GM18519 (cell line): ENCODE data around the gene RGS2.
A peak's percentile ranks its signal among the peaks of the same experiment; 100 is the strongest.

Experiments
- ATAC-seq: cut with Tn5 transposase; IDR thresholded peaks from one replicate; pipeline ENCODE4 v1.9.1; 2021; ENCODE audit warnings: mild to moderate bottlenecking, moderate library complexity; ENCODE audit not compliant: unreplicated experiment, low FRiP score

Gene RGS2, protein sequence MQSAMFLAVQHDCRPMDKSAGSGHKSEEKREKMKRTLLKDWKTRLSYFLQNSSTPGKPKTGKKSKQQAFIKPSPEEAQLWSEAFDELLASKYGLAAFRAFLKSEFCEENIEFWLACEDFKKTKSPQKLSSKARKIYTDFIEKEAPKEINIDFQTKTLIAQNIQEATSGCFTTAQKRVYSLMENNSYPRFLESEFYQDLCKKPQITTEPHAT

DNA sequence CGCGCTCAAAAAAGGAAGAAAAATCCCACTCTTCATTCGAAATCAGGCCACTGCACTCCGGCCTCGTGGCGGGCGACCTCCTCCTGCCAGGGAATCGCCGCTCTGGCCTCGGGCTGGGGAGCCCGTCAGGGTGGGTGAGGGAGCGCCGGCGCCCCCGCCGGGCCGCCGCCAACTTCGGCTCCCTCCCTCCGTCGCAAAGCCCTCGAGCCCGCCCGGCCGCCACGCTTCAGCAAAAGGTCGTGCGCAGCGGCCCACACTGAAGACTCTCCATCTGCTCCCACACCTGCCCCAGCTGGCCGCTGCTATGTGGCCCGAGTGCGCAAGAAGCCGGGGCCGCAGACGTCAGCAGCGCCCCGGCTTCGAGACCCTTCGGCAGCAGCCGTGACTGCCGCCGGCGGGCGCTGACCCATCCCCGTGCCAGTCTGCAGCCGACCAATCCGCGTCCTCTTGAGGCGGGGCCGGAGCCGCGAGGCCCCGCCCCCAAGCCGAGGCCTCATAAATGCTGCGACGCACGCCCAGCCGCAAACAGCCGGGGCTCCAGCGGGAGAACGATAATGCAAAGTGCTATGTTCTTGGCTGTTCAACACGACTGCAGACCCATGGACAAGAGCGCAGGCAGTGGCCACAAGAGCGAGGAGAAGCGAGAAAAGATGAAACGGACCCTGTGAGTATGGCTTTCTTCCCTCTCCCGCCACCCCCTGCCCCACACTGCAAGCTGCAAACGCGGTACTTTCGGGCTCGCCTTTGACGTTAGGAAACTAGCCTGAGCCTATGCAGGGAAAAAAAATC, at the start of gene RGS2:
Gene RGS2, plus strand, starts transcription at position 522 of the 789 bp plus-strand sequence. Its CDS starts 33 bp downstream, at position 555.
- peak; percentile 75 for ATAC-seq

DNA sequence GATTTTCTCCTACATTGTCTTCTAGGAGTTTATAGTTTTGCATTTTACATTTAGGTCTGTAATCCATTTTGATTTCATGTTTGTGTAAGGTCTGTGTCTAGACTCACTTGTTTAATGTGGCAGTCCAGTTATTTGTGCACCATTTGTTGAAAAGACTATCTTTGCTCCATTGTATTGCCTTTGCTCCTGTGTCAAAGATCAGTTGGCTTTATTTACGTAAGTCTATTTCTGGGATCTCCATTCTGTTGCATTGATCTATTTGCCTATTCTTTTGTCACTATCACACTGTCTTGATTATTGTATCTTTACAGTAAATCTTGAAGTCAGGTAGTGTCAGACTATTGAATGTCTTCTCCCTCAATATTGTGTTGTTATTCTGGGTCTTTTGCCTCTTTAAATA, 49.7 kb upstream of the RGS2 start:
- no peak for ATAC-seq

DNA sequence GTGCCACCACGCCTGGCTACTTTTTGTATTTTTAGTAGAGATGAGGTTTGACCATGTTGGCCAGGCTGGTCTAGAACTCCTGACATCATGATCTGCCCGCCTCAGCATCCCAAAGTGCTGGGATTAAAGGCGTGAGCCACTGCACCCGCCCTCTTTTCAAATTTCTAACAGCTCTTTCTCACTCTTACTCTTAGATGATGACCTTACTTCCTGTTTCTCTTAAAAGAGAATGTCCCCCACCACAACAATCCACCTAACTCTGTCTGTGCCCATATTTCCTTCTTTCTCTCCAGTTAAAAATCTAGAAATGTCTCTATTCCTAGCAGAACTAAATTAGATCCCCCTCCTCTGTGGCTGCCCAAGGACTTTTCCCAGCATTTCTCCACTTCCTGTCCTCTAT, 46.6 kb upstream of the RGS2 start:
- ATAC-seq = no peak

DNA sequence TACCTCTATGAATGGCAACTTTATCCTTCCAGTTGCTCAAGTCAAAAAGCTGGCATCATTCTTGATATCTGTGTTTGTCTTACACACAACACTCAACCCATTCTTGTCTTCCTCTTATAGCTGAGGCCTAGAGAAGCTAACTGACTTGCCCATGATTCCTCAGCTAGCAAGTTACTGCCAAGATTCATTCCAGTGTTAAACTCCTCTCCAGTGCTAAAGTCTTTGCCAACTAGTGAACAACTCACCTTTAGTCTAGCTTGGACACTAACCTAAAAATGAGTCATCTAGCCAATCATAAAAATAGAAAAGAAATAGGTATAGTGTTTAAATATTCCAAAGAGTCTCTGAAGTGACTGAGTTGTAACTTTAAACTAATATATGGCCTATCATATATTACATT, 45.6 kb upstream of the RGS2 start:
- no peak for ATAC-seq

DNA sequence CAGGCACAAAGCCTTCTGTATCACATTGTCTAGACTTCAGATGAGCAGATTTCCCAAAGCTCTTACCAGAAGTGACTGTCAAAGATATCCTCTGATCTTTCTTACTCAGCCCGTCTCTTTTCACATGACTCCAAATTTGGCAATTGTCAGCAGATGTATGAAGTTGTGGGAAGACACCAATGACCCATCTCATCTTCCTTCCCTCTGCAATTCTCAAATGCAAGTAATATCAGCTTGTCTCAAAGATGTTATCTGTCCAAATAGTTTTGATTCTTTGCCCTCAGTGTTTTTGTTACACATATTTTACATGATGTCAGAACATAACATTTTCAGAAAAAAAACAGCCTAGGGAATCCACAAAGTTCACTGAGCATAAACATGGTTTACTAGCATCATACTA, 45.1 kb upstream of the RGS2 start:
- no peak for ATAC-seq

DNA sequence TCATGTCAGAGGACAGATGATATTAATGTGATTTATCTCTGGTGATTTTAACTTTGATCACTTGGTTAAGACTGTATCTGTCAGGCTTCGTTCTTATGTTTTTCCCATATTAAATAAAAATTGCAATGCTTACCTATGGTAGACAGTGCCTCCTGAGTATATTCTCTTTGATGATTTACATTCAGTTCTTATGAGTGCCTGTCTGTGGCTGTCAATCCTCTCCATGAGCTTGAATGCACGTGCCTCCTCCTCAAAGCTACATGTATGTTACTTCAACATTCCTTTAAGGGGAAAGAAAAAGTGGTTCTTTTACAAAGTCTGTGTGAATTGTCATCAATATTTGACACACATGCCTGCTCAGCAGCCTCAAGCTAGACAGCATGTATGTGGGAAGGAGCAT, 44.2 kb upstream of the RGS2 start:
- no peak for ATAC-seq

DNA sequence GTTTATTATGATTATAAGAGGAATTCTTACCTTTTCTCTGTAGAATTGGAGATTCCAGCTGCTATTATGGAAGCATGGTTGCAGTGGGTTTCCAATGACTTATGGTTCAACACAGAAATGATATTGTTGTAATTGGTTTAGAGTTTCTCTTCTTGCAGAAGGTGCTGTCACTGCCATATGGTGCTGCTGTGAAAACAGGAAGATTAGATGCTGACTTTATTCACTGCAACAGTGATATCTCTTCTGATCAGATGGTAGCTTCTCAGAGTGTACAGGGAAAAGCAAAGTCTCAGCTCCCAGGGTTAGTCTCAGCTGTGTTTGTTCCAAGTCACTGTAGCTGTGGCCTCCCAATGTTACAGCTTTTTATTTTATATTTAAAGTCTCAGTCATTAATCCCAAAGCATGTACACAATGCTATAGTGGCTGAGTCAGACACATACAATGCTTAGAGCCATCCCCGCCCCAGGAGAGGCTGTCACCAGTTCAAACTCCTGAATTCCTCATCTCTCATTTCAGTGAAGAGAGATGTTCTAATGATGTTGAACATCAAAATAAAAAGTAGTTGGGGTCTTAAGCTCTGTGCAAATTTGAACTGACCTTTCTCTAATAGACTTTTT, 42.7 kb upstream of the RGS2 start:
- ATAC-seq = no peak

DNA sequence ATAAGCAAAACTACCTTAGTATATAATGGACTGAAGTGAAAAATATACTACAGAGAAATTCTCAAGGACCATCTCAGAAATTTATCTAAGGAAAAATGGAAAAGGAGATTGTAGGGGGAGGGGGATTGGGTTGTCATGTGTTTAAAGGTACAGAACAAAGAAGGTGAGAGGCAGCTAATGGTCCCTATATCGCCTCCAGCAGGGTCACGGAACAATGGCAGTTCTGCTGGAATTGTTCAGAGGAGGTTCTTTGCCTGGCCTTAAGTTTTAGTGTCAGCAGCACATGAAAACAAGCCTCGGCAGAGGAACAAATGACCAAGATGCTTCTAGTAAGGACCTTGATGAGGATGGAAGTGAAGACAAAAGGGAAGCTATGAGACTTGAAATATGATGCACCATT, 42.0 kb upstream of the RGS2 start:
- no peak for ATAC-seq

DNA sequence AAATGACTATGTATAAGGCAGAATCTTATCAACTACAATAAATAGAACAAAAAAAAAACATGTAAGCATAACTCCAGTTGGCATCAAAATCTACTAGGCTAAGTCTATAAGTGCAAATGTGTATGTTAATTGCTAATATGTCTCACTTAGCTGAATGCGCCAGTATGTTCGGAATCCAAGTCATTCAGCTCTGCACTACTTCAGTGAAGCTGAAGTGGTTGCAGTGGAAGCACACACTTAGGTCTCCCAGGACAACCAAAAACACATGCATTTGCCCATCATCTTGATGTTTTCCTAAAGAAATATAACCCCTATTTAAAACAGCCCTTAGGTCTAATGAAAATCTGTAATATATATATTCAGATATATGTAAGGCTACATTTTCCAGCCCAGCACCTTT, 41.0 kb upstream of the RGS2 start:
- ATAC-seq = no peak

DNA sequence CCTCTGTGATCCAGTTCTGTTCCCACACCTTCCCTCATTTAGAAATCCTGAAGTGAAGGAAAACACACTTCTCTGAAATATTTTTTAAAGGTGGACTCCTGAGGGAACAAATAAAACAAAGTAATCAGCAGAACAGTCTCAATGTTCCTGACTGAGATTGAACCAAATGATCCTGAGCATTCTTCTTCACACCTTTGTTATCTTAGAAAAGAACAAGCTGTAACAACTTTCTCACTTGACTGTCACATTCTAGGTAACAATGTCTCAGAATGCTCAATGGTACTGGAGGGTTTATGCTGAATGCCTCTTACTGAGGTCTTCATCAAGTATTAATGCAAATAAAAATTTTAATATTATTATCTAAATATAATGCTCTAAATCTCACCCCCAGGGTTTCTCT, 40.4 kb upstream of the RGS2 start:
- no peak for ATAC-seq

DNA sequence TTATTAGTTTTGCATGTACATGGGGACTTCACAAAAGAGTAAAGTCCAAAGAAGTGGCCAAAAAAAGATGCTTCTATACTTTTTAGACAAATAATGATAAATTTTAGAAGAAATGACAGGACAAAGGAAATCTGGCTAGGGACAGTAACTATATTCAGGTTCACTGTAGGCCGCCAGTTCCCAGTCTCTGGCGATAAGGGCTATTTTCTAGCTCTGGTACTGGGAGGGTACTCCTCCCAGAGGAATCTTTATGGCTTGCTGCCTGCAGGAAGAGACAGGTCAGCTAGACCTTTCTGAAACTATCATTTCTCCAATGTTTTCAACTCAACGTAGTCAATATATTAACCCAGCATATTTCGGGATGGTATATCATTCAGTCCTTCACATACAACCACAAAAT, 37.5 kb upstream of the RGS2 start:
- no peak for ATAC-seq

DNA sequence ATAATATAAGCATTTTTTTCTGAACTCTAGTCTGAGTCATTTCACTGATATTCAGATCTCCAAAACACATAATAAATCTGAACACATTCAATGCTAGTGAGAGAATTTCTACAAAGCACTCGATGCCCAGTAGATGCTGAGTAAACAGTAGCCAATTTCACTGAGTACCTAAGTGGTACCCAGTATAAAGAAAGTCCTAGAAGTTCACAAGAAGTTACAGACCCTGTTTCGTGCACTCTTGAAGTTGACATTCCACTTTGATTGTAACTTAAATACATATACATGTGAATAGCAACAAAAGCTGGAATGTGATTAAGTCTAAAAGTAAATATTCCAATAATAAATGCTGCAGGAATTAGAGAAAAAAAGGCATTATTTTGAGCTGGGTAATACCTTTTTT, 33.2 kb upstream of the RGS2 start:
- no peak for ATAC-seq

DNA sequence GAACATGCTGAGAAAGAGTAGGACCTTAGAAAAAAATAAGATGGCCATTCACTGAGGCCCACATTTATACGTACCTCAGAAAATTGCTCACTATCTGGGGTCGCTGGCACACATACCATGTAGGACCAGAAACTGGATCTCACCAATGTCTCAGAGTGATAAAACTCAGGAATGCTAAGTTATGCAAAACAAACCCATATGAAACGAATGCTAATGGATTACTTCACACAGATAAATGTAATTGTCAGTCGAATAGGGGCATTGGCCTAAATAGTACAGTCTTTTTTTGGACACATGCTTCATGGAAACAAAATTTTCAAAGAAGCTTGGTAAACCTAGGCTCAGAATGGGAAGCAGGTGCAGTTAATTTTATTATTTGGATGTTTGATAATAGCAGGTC, 32.6 kb upstream of the RGS2 start:
- no peak for ATAC-seq

DNA sequence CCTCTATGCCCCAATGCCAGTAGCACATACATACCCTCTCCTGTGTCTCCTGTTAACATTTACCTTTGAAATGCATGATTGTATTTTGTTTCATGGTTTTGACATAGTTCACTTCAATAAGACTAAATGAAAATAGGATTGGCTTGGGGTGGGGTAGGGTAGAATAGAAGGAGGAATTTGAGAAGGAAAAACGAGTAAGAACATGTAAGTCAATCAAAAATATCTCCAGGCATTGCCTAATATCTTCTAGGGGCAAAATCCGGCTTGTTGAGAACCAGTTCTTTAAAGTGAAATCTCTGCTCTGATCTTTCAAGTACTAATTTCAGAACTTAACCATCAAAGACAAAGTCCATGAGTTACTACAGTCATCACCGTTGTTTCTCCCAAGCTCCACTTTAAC, 31.8 kb upstream of the RGS2 start:
- no peak for ATAC-seq

DNA sequence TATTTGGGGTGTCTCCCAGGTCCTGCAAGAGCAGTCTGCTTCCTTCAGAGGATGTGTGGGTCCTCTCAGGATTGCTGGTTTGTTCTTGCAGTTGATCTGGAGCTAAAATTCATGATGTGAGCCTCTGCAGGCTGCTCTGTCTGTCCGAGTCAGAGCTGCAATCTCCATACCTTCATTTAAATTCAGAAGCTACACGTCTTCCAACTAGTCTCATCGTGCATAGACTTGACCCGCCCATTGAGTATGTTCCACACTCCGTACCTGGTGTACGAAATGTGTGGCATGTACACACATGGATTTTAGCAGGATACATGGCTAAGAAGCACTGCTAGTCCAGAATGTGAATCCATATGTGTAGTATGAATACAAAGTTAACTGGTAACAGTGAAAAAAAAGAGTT, 25.0 kb upstream of the RGS2 start:
- no peak for ATAC-seq

DNA sequence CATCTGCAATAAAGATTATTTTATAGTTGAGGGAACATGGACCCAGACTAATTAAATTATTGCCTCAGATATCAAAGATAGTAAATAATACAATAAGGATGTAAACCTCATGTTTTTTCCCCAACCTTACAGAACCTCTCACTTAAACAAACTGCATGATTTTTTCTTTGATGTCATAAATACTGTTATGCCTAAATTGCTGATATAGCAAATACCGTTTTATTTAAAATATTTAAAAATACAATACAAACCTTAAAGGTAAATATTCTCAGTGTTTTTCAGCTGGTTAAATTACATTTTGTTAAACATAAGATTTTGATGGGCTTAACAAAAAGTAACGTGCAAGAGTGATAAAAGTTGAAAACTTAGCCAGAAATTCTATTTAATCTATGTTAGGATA, 24.4 kb upstream of the RGS2 start:
- ATAC-seq = no peak

DNA sequence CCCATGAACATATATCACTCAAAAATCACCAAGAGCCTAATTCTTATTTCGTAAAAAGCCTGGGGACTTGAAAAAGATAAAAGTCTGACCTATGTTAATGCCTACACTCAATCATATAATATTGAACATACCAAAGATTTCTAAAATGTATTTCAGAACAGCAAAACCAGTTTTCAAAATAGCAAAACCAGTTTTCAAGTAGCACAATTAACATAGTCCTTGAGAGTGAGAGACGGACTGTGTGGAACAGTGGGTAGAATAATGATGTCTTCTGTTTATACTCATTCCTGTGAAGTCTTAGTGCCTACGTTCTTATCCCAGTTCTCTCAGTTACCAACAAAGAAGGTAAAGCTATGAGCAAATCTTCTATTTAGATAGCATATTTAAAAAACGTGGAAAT, 22.3 kb upstream of the RGS2 start:
- no peak for ATAC-seq

DNA sequence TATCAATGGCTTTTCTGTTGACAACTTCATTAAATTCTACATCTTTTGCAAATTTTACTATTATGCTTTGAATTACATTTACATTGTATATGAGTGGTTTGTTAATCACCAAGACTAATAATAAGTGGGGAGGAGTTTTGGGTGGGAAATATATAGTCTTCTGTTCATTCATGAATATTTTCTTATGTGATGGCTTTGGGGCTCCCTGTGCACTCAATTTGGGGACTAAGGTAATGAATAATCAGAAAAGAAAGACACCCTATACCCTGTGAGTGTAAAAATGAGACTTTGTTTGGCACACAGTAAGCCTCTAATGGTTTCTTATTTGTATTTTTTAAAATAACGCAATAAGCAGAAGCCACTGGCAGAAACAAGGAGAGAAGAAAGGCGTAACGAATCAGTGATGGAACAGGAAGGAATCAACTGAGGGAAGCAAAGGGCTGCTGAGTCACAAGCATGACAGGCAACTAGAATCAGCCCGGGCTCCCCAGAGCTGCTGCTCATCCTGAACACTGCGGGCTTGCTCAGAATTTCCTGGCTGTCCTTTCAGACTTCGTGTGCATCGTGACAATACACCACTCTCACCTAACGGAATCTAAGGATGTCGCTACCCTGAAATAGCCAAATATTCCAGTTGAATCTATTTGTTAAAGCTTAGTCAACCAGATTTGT, 20.8 kb upstream of the RGS2 start:
- ATAC-seq = no peak

DNA sequence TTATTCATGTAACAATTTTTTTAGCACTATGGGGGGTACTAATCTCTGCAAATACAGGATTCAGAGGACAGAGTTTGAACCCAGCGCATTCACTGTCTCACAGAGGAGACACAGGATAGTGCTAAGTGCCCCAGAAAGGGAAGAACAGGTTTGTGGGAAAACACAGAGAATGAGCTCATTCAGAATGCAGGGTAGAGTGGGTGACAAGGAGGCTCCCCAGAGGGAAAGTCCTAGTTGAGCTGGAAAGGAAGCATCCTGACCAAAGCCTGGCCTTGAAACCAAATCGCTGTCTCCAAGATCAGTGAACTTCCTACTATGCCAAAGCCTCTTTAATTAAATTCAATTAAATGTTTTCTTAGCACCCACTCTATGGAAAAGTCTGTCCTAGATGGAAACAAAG, 19.0 kb upstream of the RGS2 start:
- no peak for ATAC-seq

DNA sequence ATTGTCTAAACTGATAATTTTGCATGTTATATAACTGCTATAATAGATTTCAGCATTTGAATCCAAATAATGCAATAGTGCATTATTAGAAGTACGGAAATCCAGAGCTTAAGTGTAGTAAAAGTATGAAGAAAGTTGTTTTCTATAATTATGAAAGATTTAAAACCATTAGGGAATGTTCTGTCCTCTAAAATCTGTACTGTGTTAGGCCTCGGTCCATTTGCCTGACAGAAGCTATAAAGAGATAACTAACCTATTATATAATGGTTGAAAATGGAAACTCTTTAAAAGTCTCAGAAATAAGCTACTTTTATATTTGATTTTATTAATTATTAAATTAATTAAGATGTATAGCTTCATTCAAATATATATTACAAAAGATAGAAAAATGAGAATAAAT, 16.2 kb upstream of the RGS2 start:
- no peak for ATAC-seq

DNA sequence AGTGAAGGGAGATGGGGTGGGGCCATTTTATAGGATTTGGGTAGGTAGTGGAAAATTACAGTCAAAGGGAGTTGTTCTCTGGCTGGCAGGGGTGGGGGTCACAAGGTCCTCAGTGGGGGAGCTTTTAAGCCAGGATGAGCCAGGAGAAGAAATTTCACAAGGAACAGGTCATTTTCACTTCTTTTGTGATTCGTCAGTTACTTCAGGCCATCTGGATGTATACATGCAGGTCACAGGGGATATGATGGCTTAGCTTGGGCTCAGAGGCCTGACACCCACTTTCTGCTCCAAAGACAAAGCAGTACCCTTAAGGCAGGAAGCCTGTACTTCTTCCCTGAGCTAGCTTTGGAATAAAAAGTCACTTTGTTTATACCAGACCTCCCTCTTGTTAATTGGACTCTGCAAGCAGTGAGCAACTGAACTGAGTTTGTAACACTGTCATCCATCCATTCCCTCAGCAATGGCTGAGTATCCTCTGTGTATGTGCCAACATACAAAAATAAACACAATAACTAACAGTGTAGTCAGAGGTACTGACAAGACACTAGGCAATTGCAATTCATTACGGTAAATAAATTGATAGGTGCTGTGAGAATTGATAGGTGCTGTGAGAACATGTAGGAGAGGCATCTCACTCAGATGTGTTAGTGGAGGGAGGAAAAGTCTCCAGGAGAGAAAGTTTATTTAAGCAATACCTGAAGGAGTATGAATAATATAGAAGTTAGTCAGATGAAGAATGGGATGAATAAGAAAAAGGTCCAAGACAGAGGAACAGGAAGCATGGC, 14.7 kb upstream of the RGS2 start:
- no peak for ATAC-seq
